OCI-LY1 (cell line): ENCODE results near the gene A1BG.

ENCODE experiments used
- H2AFZ ChIP-seq: fragments of 200-600 bp; sonication (generic), shearing (Covaris generic); 2 replicates; pipeline ENCODE4 v1.6.0; 2014; ENCODE audit warnings: antibody characterized with exemption, mild to moderate bottlenecking, low read length
- H3F3A ChIP-seq: fragments of 200-600 bp; sonication (generic), shearing (Covaris generic); 2 replicates; pipeline ENCODE4 v1.6.0; 2014; ENCODE audit warnings: mild to moderate bottlenecking, antibody characterized with exemption, low read length, moderate library complexity; ENCODE audit not compliant: insufficient read depth
- H3K27ac ChIP-seq: fragments of 200-600 bp; sonication (generic); 2 replicates; pipeline ENCODE4 v1.5.1; 2014; ENCODE audit warnings: low read length, mixed run types, mild to moderate bottlenecking, low read depth; ENCODE audit not compliant: poor library complexity, severe bottlenecking
- H3K27me3 ChIP-seq: fragments of 200-600 bp; sonication (generic); 2 replicates; pipeline ENCODE4 v1.6.0; 2014; ENCODE audit warnings: antibody characterized with exemption, mild to moderate bottlenecking, low read length, moderate library complexity; ENCODE audit not compliant: insufficient read depth
- H3K36me3 ChIP-seq: fragments of 200-600 bp; sonication (generic); 2 replicates; pipeline ENCODE4 v1.6.1; 2014; ENCODE audit warnings: mild to moderate bottlenecking, antibody characterized with exemption, low read length, moderate library complexity, mixed read lengths; ENCODE audit not compliant: insufficient read depth
- H3K4me1 ChIP-seq: fragments of 200-600 bp; sonication (generic); 2 replicates; pipeline ENCODE4 v1.5.1; 2014; ENCODE audit warnings: mild to moderate bottlenecking, low read length, moderate library complexity; ENCODE audit not compliant: insufficient read depth, severe bottlenecking
- H3K4me2 ChIP-seq: fragments of 200-600 bp; sonication (generic), shearing (Covaris generic); 2 replicates; pipeline ENCODE4 v1.6.1; 2014; ENCODE audit warnings: low read length
- H3K4me3 ChIP-seq: fragments of 200-600 bp; sonication (generic); 2 replicates; pipeline ENCODE4 v1.5.1; 2014; ENCODE audit warnings: low read length, low read depth, mild to moderate bottlenecking, mixed read lengths; ENCODE audit not compliant: poor library complexity, severe bottlenecking
- H3K79me2 ChIP-seq: fragments of 200-600 bp; shearing (Covaris generic); 2 replicates; pipeline ENCODE4 v1.6.1; 2016; ENCODE audit warnings: mixed run types, low read length, mixed read lengths; ENCODE audit not compliant: insufficient read depth
- H3K9ac ChIP-seq: fragments of 200-600 bp; sonication (generic), shearing (Covaris generic); 2 replicates; pipeline ENCODE4 v1.6.1; 2014; ENCODE audit warnings: mild to moderate bottlenecking, low read length, mixed read lengths
- H3K9me2 ChIP-seq: fragments of 200-600 bp; sonication (generic), shearing (Covaris generic); 2 replicates; pipeline ENCODE4 v1.6.1; 2014; ENCODE audit warnings: low read depth, mild to moderate bottlenecking, low read length, mixed read lengths
- H3K9me3 ChIP-seq: fragments of 200-600 bp; shearing (Covaris generic); 2 replicates; pipeline ENCODE4 v1.6.1; 2014; ENCODE audit warnings: low read length, mixed read lengths
- H4K20me1 ChIP-seq: fragments of 200-600 bp; sonication (generic), shearing (Covaris generic); 2 replicates; pipeline ENCODE4 v1.6.0; 2016; ENCODE audit warnings: mild to moderate bottlenecking, low read length; ENCODE audit not compliant: insufficient read depth
- EZH2 ChIP-seq: fragments of 200-600 bp; sonication (generic), shearing (Covaris generic); IDR thresholded peaks from 2 replicates; pipeline ENCODE4 v1.8.0; 2017; ENCODE audit warnings: borderline replicate concordance, mixed run types, mild to moderate bottlenecking, antibody characterized with exemption, low read length, moderate library complexity, mixed read lengths
- TF ChIP-seq, protein P1 (sequence below): fragments of 200-600 bp; sonication (generic), shearing (Covaris generic); IDR thresholded peaks from 2 replicates; pipeline ENCODE4 v1.5.1; 2017; ENCODE audit warnings: mild to moderate bottlenecking, antibody characterized with exemption, low read length, moderate library complexity, mixed read lengths

A1BG gene

GRCh38 chr19:58318297-58318696, 35.0 kb downstream of the A1BG start:
- Histone ChIP-seq H3F3A (no peaks in the 10 kb centered on the region), H4K20me1 (no peaks in the 10 kb centered on the region), H3K4me3 (no peak overlapping the region), H3K27me3 (no peaks in the 10 kb centered on the region), H3K4me1 (no peaks in the 10 kb centered on the region), H3K9me3 (no peaks in the 10 kb centered on the region), H3K4me2 (no peak overlapping the region), H2AFZ (no peak overlapping the region), H3K9me2 (no peaks in the 10 kb centered on the region), H3K79me2 (no peaks in the 10 kb centered on the region), H3K9ac (no peak overlapping the region), H3K27ac (no peak overlapping the region), H3K36me3 (peaks cover 25% of the 10 kb centered on the region)
- TF ChIP-seq, protein P1, sequence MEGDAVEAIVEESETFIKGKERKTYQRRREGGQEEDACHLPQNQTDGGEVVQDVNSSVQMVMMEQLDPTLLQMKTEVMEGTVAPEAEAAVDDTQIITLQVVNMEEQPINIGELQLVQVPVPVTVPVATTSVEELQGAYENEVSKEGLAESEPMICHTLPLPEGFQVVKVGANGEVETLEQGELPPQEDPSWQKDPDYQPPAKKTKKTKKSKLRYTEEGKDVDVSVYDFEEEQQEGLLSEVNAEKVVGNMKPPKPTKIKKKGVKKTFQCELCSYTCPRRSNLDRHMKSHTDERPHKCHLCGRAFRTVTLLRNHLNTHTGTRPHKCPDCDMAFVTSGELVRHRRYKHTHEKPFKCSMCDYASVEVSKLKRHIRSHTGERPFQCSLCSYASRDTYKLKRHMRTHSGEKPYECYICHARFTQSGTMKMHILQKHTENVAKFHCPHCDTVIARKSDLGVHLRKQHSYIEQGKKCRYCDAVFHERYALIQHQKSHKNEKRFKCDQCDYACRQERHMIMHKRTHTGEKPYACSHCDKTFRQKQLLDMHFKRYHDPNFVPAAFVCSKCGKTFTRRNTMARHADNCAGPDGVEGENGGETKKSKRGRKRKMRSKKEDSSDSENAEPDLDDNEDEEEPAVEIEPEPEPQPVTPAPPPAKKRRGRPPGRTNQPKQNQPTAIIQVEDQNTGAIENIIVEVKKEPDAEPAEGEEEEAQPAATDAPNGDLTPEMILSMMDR = no peak
- TF ChIP-seq EZH2 = no peak

DNA sequence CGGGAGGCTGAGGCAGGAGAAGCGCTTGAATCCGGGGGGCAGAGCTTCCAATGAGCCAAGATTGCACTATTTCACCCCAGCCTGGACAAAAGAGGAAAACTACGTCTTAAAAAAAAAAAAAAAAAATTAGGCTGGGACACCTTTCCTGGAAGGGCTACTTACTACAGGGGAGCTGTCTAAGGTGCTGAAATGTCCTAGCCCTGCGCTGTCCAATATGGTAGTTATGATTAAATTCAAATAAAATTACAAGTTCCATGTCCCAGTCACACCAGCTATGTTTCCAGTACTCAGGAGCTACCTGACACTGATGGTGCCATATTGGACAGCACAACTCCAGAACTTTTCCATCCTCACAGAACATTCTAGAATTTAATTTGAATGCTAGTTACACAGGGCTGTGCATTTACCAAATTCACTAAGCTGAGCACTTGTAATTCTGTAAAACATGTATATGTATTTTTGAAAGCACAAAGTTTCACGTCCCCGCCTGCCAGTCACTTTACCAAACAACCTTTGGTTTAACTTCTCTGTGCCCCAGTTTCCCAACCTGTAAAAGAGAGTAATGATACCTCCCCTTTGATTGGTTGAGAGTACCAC, 35.7 kb downstream of the A1BG start:
- Histone ChIP-seq H3K4me2 (no peak overlapping the region), H3K9ac (no peak overlapping the region), H2AFZ (no peak overlapping the region), H3K27me3 (no peaks in the 10 kb centered on the region), H3K9me3 (peaks cover 3% of the 10 kb centered on the region; the same call in 1 of the 2 replicates), H3K4me3 (no peak overlapping the region), H4K20me1 (no peaks in the 10 kb centered on the region), H3K36me3 (peaks cover 32% of the 10 kb centered on the region), H3F3A (no peaks in the 10 kb centered on the region), H3K79me2 (no peaks in the 10 kb centered on the region), H3K4me1 (no peaks in the 10 kb centered on the region), H3K9me2 (no peaks in the 10 kb centered on the region), H3K27ac (no peak overlapping the region)
- TF ChIP-seq, protein P1 = no peak
- no peak for TF ChIP-seq EZH2

GRCh38 chr19:58315580-58315979, 37.7 kb downstream of the A1BG start:
- no peaks in the 10 kb centered on the region for H4K20me1 ChIP-seq

More at GRCh38 chr19:58315580-58315979, 37.7 kb downstream of the A1BG start:
- no peaks in the 10 kb centered on the region for H3K79me2 ChIP-seq
- H3F3A ChIP-seq = no peaks in the 10 kb centered on the region
- peaks cover 48% of the 10 kb centered on the region for H3K36me3 ChIP-seq
- H3K4me1 ChIP-seq = no peaks in the 10 kb centered on the region
- no peak overlapping the region for H3K4me3 ChIP-seq
- no peak overlapping the region for H3K9ac ChIP-seq
- H3K27me3 ChIP-seq = no peaks in the 10 kb centered on the region
- TF ChIP-seq, protein P1 = no peak
- TF ChIP-seq EZH2 = no peak
- no peak overlapping the region for H3K27ac ChIP-seq
- H3K9me2 ChIP-seq = no peaks in the 10 kb centered on the region
- no peak overlapping the region for H3K4me2 ChIP-seq
- H2AFZ ChIP-seq = no peak overlapping the region
- H3K9me3 ChIP-seq = peaks cover 6% of the 10 kb centered on the region; the same call in 1 of the 2 replicates
